Nephron (organoid): ENCODE measurements around the gene PARPBP.

Experiments used
- H3K27ac Mint-ChIP-seq, 3 experiments: 2 replicates each; pipeline ENCODE4 v1.8.0; 2020; ENCODE audit warnings: mixed read lengths in 3 of 3, mild to moderate bottlenecking in 2 of 3, moderate library complexity in 1 of 3
- H3K27me3 Mint-ChIP-seq: 2 replicates; pipeline ENCODE4 v1.8.0; 2021; ENCODE audit warnings: low read depth, mild to moderate bottlenecking, moderate library complexity, mixed read lengths
- H3K36me3 Mint-ChIP-seq: 2 replicates; pipeline ENCODE4 v1.8.0; 2020; ENCODE audit warnings: low read depth, mixed read lengths
- H3K4me1 Mint-ChIP-seq: 2 replicates; pipeline ENCODE4 v1.8.0; 2020; ENCODE audit warnings: mixed read lengths
- H3K4me3 Mint-ChIP-seq, 3 experiments: 2 replicates each; pipeline ENCODE4 v1.8.0; 2020; ENCODE audit warnings: mild to moderate bottlenecking in 3 of 3, mixed read lengths in 3 of 3, moderate library complexity in 2 of 3
- H3K9me3 Mint-ChIP-seq: 2 replicates; pipeline ENCODE4 v1.8.0; 2020; ENCODE audit warnings: mixed read lengths
- TF ChIP-seq, protein P1 (sequence below), 3 experiments: fragments of 200-600 bp; sonication (generic); IDR thresholded peaks; one replicate each; pipeline ENCODE4 v1.5.0; 2021; ENCODE audit warnings: antibody characterized with exemption in 3 of 3; ENCODE audit not compliant: unreplicated experiment in 3 of 3

Gene PARPBP

DNA sequence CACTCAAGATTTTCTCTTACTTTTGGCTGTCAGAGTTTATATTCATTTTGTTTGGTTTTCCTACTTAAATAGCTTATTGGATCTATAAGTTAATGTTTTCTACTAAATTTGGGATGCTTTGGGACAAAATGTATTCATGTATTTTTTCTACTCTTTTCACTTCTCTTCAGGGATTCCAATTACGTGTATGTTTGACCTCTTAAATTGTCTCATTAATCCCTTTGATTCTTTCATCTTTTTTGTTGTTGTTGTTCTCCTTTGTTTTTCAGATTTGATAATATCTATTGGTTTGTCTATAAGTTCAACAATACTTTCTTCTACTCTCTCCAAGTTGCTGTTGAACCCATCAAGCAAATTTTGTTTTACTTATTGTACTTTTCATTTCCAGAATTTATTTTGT lies 43.4 kb downstream of the PARPBP start:
- no peak overlapping the region for H3K4me3 Mint-ChIP-seq

DNA sequence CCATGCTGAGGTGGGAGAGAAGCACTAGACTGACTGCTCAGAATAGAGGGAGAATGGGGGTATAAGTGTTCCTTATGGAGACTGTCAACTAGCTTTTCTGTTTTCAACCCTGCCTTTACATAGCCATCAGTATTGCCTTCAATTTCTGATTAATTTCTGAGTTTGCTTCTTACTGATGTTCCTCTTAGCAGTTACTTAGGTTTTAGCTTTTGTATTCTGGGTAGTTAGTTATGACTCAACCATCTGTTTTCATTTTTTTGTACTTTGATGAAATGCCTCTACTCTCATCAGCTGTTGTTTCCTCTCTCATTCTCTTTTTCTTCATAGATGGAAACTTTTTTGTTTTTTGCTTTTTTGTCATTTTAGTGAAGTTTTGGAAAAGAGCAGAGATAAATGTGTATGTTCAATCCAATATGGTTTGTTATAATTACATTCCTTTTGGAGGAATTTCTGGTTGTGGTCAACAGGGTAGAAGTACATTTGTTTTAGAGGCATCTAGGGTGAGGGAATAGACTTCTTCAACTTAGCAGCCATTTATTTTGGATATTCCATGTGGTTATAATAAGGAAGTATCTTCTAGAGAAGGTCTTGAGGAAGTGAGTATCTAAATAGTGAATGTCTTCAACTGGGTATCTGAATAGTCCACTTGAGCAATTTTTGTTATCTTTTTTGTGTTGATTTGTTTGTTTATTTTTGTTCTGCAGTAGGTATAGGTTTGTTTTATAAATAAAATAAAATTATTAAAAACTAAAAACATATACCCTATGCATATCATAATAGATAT lies 48.0 kb downstream of the PARPBP start:
- Mint-ChIP-seq H3K4me3 (no peak overlapping the region), H3K27ac (no peak overlapping the region), H3K4me1 (peaks cover 5% of the 10 kb centered on the region), H3K9me3 (no peaks in the 10 kb centered on the region), H3K36me3 (peaks cover 15% of the 10 kb centered on the region), H3K27me3 (no peaks in the 10 kb centered on the region)
- TF ChIP-seq, protein P1, sequence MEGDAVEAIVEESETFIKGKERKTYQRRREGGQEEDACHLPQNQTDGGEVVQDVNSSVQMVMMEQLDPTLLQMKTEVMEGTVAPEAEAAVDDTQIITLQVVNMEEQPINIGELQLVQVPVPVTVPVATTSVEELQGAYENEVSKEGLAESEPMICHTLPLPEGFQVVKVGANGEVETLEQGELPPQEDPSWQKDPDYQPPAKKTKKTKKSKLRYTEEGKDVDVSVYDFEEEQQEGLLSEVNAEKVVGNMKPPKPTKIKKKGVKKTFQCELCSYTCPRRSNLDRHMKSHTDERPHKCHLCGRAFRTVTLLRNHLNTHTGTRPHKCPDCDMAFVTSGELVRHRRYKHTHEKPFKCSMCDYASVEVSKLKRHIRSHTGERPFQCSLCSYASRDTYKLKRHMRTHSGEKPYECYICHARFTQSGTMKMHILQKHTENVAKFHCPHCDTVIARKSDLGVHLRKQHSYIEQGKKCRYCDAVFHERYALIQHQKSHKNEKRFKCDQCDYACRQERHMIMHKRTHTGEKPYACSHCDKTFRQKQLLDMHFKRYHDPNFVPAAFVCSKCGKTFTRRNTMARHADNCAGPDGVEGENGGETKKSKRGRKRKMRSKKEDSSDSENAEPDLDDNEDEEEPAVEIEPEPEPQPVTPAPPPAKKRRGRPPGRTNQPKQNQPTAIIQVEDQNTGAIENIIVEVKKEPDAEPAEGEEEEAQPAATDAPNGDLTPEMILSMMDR (IDR thresholded peaks at IDR 0.05; ENCODE audit: unreplicated experiment in 3 of 3): no peak

More for the DNA sequence above, 43.4 kb downstream of the PARPBP start:
- no peaks in the 10 kb centered on the region for H3K27me3 Mint-ChIP-seq
- peaks cover 15% of the 10 kb centered on the region for H3K36me3 Mint-ChIP-seq
- TF ChIP-seq, protein P1 (IDR thresholded peaks at IDR 0.05; ENCODE audit: unreplicated experiment in 3 of 3): no peak
- no peaks in the 10 kb centered on the region for H3K4me1 Mint-ChIP-seq
- H3K27ac Mint-ChIP-seq: no peak overlapping the region
- H3K9me3 Mint-ChIP-seq: no peaks in the 10 kb centered on the region

DNA sequence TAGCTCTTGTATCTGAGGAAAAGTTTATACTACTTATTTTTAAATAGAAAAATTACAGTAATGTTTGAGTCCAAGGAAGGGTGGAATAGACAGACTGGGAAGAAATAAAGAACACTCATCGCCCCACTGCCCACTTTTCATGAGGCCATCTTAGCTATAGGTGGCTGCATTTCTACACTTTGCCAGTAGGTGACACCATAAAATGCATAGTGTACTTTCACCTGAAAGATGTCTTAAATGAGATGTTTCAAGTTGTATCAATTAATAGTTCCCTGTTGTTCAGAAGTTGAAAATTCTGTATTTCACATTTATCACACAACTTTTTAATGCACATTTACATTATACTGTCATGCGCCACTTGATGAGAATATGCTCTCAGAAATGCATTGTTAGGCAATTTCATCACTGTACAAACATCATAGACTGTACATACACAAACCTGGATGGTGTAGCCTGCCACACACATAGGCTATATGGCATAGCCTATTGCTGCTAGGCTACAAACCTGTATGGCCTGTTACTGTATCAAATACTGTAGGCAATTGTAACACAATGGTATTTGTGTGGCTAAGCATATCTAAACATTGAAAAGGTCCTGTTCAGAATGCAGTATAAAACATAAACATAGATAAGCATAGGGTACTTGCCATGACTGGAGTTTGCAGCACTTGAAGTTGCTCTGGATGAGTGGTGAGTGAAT lies 50.1 kb downstream of the PARPBP start:
- Mint-ChIP-seq H3K27me3 (no peaks in the 10 kb centered on the region), H3K4me3 (no peak overlapping the region), H3K9me3 (no peaks in the 10 kb centered on the region), H3K36me3 (peaks cover 5% of the 10 kb centered on the region), H3K27ac (no peak overlapping the region), H3K4me1 (peaks cover 5% of the 10 kb centered on the region)
- TF ChIP-seq, protein P1 (IDR thresholded peaks at IDR 0.05; ENCODE audit: unreplicated experiment in 3 of 3): peak; percentile 63 to 82 (median 68)

DNA sequence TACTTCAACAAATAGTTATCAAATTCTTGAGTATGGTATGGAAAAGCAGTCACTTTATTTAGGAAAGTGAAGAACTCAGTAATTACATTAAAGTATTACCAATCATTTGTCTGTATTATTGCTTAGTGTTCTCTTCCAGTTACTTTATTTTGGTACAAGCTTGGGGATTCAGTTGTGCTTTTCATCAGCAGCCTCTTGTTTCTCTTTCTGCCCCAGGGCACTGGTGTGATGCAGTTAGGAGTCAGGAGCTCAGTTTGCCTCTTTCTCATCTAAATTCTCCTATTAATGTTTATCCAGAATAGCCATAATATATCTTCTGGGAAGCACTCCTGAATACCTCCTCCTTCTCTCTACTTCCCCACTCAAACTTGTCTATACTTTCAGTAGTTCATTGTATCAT lies 52.0 kb downstream of the PARPBP start:
- peak overlapping the region in 1 of 3 experiments; percentile 34 for H3K27ac Mint-ChIP-seq
- no peak overlapping the region for H3K4me3 Mint-ChIP-seq
- TF ChIP-seq, protein P1 (IDR thresholded peaks at IDR 0.05; ENCODE audit: unreplicated experiment in 3 of 3): no peak

DNA sequence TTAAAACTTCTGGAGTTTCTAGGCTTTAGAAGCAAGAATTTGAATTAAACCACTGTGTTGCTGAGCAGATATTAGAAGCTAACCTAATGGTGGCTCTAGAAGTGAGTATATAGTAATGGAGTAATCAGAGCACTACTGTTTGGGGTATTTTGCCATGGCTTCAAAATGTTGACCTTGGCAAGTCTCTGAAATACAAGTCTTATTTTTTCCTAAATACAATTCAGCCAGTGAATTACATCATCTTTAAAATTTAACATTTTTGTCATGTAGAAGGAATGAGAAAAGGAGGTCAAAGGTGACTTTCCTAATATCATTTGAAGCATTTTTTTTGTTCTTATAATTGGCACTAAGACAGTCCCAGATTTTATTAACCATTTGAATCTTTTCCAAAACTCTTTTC lies 52.5 kb downstream of the PARPBP start:
- H3K36me3 Mint-ChIP-seq: peaks cover 5% of the 10 kb centered on the region
- H3K27ac Mint-ChIP-seq: peak overlapping the region in 1 of 3 experiments; percentile 44
- peaks cover 5% of the 10 kb centered on the region for H3K4me1 Mint-ChIP-seq
- H3K4me3 Mint-ChIP-seq: no peak overlapping the region
- TF ChIP-seq, protein P1 (IDR thresholded peaks at IDR 0.05; ENCODE audit: unreplicated experiment in 3 of 3): no peak
- no peaks in the 10 kb centered on the region for H3K9me3 Mint-ChIP-seq
- H3K27me3 Mint-ChIP-seq: no peaks in the 10 kb centered on the region

More for the DNA sequence above, 52.0 kb downstream of the PARPBP start:
- Mint-ChIP-seq H3K27me3 (no peaks in the 10 kb centered on the region), H3K36me3 (peaks cover 5% of the 10 kb centered on the region), H3K4me1 (peaks cover 5% of the 10 kb centered on the region), H3K9me3 (no peaks in the 10 kb centered on the region)
